AG04450 (cell line): ENCODE data around the gene CACNA1C. TPM values are rescaled to one million over a fixed set of nuclear protein-coding genes. Genes with fewer than 3 reads are reported as not detected.

Source experiments
- CTCF ChIA-PET: fragments of 300-600, 350-600 bp; formaldehyde crosslinking; extraction: SDS; loops from one replicate; lab custom pipeline; 2022; ENCODE audit warnings: antibody characterized with exemption, inconsistent platforms; lab: Charles Lee
- POLR2A ChIA-PET: fragments of 350-600 bp; formaldehyde crosslinking; extraction: SDS; loops from one replicate; lab custom pipeline; 2021; ENCODE audit warnings: antibody characterized with exemption, inconsistent platforms; lab: Yijun Ruan, JAX
- DNase-seq: peaks from one replicate; pipeline ENCODE4 v3.0.0-alpha.2; 2011; ENCODE audit warnings: low read depth, low spot score
- H3K27ac ChIP-seq: one replicate; pipeline ENCODE4 v1.5.1; 2012; ENCODE audit warnings: low read depth, low read length, control low read depth
- H3K27me3 ChIP-seq: one replicate; pipeline ENCODE4 v1.6.0; 2012; ENCODE audit warnings: low read length; ENCODE audit not compliant: control insufficient read depth, insufficient read depth
- H3K4me3 ChIP-seq: 2 replicates; pipeline ENCODE4 v1.5.1; 2011; ENCODE audit warnings: mild to moderate bottlenecking, low read depth, low read length, control low read depth
- H3K9me3 ChIP-seq: 2 replicates; pipeline ENCODE4 v1.5.1; 2012; ENCODE audit warnings: low read length; ENCODE audit not compliant: control insufficient read depth, insufficient read depth
- polyA plus RNA-seq: library from polyadenylated mRNA; depleted of rRNA; stranded (reverse); fragments of >200 nt; gene quantifications from 2 replicates; pipeline ENCODE4 v1.2.3, GENCODE V29; 2011
- TF ChIP-seq, protein P1 (sequence below): IDR thresholded peaks from 2 replicates; pipeline ENCODE4 v1.5.1; 2011; ENCODE audit warnings: low read depth, low read length, control low read depth, inconsistent platforms

Gene CACNA1C
- polyA plus RNA-seq, 1 experiment = 5.9 TPM

DNA sequence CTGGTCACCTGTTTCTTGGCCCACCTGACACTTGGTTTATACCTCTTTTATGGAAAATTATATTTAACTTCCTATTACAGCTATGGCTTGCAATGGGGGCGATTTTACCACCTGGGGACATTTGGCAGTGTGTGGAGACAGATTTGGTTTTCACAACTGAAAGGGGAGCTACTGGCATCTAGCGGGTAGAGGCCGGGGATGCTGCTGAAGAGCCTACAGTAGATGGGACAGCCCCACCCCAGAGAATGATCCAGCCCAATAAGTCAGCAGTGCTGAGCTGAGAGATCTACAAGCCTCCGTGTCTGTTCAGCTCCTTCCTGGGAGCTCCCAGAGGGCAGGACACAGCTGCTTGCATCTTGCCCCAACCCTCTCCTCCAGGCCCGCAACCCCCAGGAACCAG lies 302.8 kb downstream of the CACNA1C start:
- H3K9me3 ChIP-seq = no peaks in the 10 kb centered on the region; the same call in 1 of the 2 replicates
- H3K4me3 ChIP-seq = no peak overlapping the region
- H3K27me3 ChIP-seq = no peaks in the 10 kb centered on the region
- DNase-seq = no peak
- CTCF ChIA-PET = interaction anchor here (0.8 to 1.9 kb wide), 2 partner anchors 39 to 51 kb away, joined by 3 to 5 read pairs; no protein-coding TSS in a partner anchor
- peak overlapping the region; percentile 21 for H3K27ac ChIP-seq
- TF ChIP-seq, protein P1, sequence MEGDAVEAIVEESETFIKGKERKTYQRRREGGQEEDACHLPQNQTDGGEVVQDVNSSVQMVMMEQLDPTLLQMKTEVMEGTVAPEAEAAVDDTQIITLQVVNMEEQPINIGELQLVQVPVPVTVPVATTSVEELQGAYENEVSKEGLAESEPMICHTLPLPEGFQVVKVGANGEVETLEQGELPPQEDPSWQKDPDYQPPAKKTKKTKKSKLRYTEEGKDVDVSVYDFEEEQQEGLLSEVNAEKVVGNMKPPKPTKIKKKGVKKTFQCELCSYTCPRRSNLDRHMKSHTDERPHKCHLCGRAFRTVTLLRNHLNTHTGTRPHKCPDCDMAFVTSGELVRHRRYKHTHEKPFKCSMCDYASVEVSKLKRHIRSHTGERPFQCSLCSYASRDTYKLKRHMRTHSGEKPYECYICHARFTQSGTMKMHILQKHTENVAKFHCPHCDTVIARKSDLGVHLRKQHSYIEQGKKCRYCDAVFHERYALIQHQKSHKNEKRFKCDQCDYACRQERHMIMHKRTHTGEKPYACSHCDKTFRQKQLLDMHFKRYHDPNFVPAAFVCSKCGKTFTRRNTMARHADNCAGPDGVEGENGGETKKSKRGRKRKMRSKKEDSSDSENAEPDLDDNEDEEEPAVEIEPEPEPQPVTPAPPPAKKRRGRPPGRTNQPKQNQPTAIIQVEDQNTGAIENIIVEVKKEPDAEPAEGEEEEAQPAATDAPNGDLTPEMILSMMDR = no peak
- POLR2A ChIA-PET = no interaction called here

DNA sequence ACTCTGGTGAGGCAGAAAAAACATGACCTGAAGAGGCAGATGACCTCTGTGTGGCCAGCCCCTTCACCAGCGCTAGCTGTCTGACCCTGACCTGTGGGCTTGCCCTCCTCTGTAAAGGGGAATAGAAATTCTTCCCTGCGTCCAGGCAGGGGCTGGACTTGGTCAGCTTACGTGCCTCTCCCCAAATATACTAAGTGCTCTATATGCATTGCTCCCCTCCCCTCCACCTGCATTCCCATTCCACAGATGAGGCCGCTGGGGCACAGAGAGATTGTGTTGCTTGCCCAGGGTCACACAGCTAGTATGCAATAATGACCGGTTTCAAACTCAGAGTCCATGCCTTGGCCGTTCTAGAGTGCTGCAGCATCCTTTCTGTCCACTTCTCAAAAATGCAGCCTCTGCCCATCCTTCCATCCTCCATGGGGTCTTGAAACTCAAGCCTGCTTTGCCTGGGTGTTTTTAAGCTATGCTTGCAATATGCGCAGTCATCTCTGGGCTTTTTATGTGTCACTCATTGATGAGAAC lies 303.9 kb downstream of the CACNA1C start:
- ChIA-PET POLR2A (interaction anchor here (0.6 kb wide), 1 partner anchor 284 kb away, joined by 7 read pairs; no protein-coding TSS in a partner anchor), CTCF (interaction anchor here (1.0 to 1.3 kb wide), 2 partner anchors 193 to 227 kb away, joined by 3 read pairs; no protein-coding TSS in a partner anchor)
- TF ChIP-seq, protein P1 = no peak

GRCh38 chr12:2358986-2359658 lies 306.3 kb downstream of the CACNA1C start:
- no peaks in the 10 kb centered on the region; the same call in 1 of the 2 replicates for H3K9me3 ChIP-seq
- TF ChIP-seq, protein P1 = no peak
- CTCF ChIA-PET = no interaction called here
- no peaks in the 10 kb centered on the region for H3K27me3 ChIP-seq
- no peak overlapping the region for H3K4me3 ChIP-seq
- peak overlapping the region; percentile 34 for H3K27ac ChIP-seq
- POLR2A ChIA-PET = no interaction called here
- no peak for DNase-seq

More for the DNA sequence above, 303.9 kb downstream of the CACNA1C start:
- Histone ChIP-seq H3K27me3 (no peaks in the 10 kb centered on the region), H3K4me3 (no peak overlapping the region), H3K27ac (no peak overlapping the region), H3K9me3 (no peaks in the 10 kb centered on the region; the same call in 1 of the 2 replicates)
- no peak for DNase-seq

DNA sequence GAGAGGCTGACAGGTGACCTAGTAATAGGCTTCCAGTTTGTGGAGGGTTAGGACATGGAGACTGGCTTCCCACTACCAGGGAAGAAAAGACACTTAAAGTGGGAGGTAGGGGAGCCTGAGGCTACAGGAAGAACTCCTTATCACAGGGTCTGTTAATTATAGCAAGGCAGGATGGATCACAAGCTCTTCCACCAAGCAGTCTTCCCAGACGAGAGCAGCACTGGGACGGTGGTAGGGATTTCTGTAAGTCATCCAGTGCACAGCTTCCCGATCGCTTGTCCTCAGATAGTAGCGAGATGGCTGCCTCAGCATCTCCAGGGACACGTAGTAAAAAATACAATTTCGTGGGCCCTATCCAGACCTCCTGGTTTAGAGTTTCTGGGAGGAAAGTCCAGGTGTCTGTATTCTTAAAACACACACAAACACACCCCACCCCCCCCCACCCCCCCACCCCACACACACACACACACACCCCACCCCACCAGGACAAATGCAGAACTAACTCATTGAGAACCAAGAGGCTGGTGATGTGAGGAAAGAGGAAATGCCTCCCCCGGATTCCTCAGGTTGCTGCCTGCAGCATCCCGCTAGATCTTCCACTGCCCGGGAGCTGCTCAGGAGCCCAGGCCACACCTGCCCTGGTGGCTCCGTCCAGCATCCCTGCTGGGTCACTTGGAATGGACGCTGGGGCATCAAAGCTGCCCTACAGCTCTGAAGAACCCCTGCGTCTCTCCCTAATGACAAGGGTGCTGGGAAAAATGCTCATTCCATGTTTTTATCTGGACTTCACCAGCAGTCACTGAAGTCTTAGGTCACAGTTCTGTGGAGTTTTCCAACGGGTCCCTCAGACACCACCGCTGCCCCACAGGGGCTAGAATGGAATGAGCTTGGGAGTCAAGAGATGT lies 307.2 kb downstream of the CACNA1C start:
- POLR2A ChIA-PET = no interaction called here
- no peaks in the 10 kb centered on the region; the same call in 1 of the 2 replicates for H3K9me3 ChIP-seq
- TF ChIP-seq, protein P1 = no peak
- H3K27me3 ChIP-seq = no peaks in the 10 kb centered on the region
- CTCF ChIA-PET = interaction anchor here (0.8 to 3.4 kb wide), 6 partner anchors 10 to 420 kb away, joined by 4 to 11 read pairs (median 5); no protein-coding TSS in a partner anchor
- no peak overlapping the region for H3K27ac ChIP-seq
- DNase-seq = no peak
- no peak overlapping the region for H3K4me3 ChIP-seq
